Ovary (tissue), 9 donors: ENCODE measurements around the gene FLOT2. TPM values are rescaled to one million over a fixed set of nuclear protein-coding genes. Genes with fewer than 3 reads are reported as not detected.
"Not testable (repeated sequence)": the region's sequence is repeated elsewhere in the genome, so short reads cannot be mapped to it uniquely, and the experiment has no call there.

Source experiments
- DNase-seq, 5 donors: peaks; one replicate each; pipeline ENCODE4 v3.0.0-alpha.2; 2019 to 2020
- H3K27ac ChIP-seq, 2 donors: fragments of 200-600 bp; one replicate each; pipeline versions ENCODE4 v1.5.1 to v1.8.0; 2019 to 2022
- H3K27me3 ChIP-seq: fragments of 200-600 bp; one replicate; pipeline ENCODE4 v1.8.0; 2022
- H3K36me3 ChIP-seq: fragments of 200-600 bp; sonication (generic); one replicate; pipeline ENCODE4 v1.5.1; 2019
- H3K4me1 ChIP-seq: one replicate; pipeline ENCODE4 v1.8.1; 2013; ENCODE audit warnings: mild to moderate bottlenecking, moderate library complexity; ENCODE audit not compliant: insufficient read depth
- H3K4me3 ChIP-seq: fragments of 200-600 bp; sonication (generic); one replicate; pipeline ENCODE4 v1.5.1; 2017
- H3K9me3 ChIP-seq, 2 donors: fragments of 200-600 bp in 1 of 2; sonication (generic) in 1 of 2; one replicate each; pipeline versions ENCODE4 v1.5.1 to v1.8.1; 2013 to 2019; ENCODE audit warnings: mild to moderate bottlenecking in 1 of 2, moderate library complexity in 1 of 2
- EP300 ChIP-seq: sonication (generic); formaldehyde crosslinking; IDR thresholded peaks from one replicate; pipeline ENCODE4 v1.6.1; 2017; ENCODE audit warnings: antibody characterized with exemption
- POLR2A ChIP-seq: fragments of 450-650 bp; IDR thresholded peaks from one replicate; pipeline ENCODE4 v1.6.1; 2017; ENCODE audit warnings: antibody characterized with exemption, mild to moderate bottlenecking, moderate library complexity
- WGBS, 3 donors: extraction: QIAGEN DNeasy Blood & Tissue Kit in 1 of 3; methylation state at CpG; one replicate each; pipeline versions ENCODE4 v1.1.5 to v1.1.7; 2013 to 2017; 5-methylcytosine and 5-hydroxymethylcytosine counted together
- intact Hi-C, 4 donors: fragments of 100-400 bp; cut with DNase I; formaldehyde crosslinking; loops; one replicate each; pipeline versions ENCODE4 v1.11.0 to v1.15.1; 2022 to 2023
- polyA plus RNA-seq, 2 donors: library from polyadenylated mRNA; stranded (reverse); fragments of 200-250 nt in 1 of 2; fragments of 350-450 nt in 1 of 2; fragmentation: Illumina TruSeq in 1 of 2; extraction: RNeasy Lipid Tissue Mini Kit (QIAGEN cat#74804) in 1 of 2; gene quantifications; one replicate each; pipeline ENCODE4 v1.2.3, GENCODE V29; 2013 to 2014
- total RNA-seq, 7 donors: library from RNA; depleted of rRNA in 2 of 7; stranded (reverse); fragments of >200 nt in 2 of 7; fragmentation: NEBNext Ultra II Directional in 3 of 7; extraction: Animal tissue kit (Norgen Biotek cat#: 25700) in 3 of 7; gene quantifications; one replicate each; pipeline versions ENCODE4 v1.1.0 to v1.2.4, GENCODE V29; 2016 to 2023
- TF ChIP-seq, protein P1 (sequence below), 3 donors: fragments of 450-650 bp in 2 of 3; fragments of 200-600 bp in 1 of 3; IDR thresholded peaks; one replicate each; pipeline versions ENCODE4 v1.5.1 to v1.8.0; 2016 to 2022; ENCODE audit warnings: antibody characterized with exemption in 3 of 3, mild to moderate bottlenecking in 1 of 3
- donor health status: DM: no; HTN: no; CAD: no; lungs with moderate emphysema.
- donor health status: DM: no; HTN: no; CAD: no.
- donor health status: Bipolar disorder and iron deficiency.
- donor health status: DM: yes; HTN: yes; CAD: no.
- donor health status: DM: no; HTN: no; CAD: no.
- donor health status: DM: yes; HTN: yes; CAD: no.

Gene FLOT2
- total and polyA plus RNA-seq, 9 donors, result 29.3 to 82.3 (median 72.6) TPM

DNA sequence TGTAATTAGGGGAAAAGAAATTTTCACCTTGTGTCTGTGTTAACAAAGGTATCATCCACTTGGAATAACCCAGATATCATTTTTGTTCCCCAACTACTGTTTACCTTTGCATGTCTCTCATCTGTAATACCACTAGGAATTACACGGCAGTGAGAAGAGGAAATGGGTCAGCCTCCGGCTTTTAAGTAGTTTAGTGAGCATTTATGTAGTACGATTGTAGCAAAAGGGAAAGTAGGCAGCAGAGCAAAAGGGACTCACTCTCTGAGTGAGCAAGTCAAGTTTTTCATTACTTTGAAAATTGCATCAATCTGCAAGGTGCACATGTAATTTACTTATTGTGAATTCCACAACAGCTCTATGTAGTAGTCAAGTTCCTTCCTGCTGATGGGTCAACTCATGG lies 42.6 kb upstream of the FLOT2 start:
- H3K9me3 ChIP-seq, result no peaks in the 10 kb centered on the region
- 71 to 84% (median 72%) methylated on average over 3 of the region's 3 CpGs for WGBS, 3 donors
- TF ChIP-seq POLR2A (no peak), EP300 (no peak)
- TF ChIP-seq, protein P1, sequence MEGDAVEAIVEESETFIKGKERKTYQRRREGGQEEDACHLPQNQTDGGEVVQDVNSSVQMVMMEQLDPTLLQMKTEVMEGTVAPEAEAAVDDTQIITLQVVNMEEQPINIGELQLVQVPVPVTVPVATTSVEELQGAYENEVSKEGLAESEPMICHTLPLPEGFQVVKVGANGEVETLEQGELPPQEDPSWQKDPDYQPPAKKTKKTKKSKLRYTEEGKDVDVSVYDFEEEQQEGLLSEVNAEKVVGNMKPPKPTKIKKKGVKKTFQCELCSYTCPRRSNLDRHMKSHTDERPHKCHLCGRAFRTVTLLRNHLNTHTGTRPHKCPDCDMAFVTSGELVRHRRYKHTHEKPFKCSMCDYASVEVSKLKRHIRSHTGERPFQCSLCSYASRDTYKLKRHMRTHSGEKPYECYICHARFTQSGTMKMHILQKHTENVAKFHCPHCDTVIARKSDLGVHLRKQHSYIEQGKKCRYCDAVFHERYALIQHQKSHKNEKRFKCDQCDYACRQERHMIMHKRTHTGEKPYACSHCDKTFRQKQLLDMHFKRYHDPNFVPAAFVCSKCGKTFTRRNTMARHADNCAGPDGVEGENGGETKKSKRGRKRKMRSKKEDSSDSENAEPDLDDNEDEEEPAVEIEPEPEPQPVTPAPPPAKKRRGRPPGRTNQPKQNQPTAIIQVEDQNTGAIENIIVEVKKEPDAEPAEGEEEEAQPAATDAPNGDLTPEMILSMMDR (IDR thresholded peaks at IDR 0.05), result no peak
- H3K4me3 ChIP-seq, result no peak overlapping the region
- H3K4me1 ChIP-seq, result peaks cover 13% of the 10 kb centered on the region
- no peaks in the 10 kb centered on the region for H3K27me3 ChIP-seq
- H3K36me3 ChIP-seq, result no peaks in the 10 kb centered on the region
- intact Hi-C loops, result no loop called here
- no peak overlapping the region for H3K27ac ChIP-seq
- DNase-seq, result no peak

DNA sequence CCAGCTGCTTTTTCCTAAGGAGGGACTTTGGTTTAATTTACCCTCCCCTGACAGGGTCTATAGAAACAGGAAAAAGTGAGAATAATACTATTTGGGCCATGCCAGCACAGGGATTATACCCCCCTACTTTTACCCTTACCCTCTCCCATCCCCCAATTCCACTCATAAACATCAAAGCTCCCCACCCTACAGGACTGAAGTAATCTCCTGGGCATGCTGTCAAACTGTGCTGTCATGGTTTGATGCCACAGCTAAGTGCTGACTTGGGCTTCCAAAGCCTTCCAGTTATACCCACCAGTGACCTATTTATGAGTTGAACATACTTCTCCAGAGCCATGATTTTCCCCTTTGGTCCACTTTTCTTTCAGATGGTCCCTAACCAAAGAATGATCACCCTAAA lies 41.0 kb upstream of the FLOT2 start:
- Histone ChIP-seq H3K4me1 (peaks cover 9% of the 10 kb centered on the region), H3K4me3 (no peak overlapping the region), H3K9me3 (no peaks in the 10 kb centered on the region), H3K27me3 (no peaks in the 10 kb centered on the region), H3K27ac (no peak overlapping the region), H3K36me3 (no peaks in the 10 kb centered on the region)
- no peak for DNase-seq
- intact Hi-C loops, result no loop called here
- TF ChIP-seq, protein P1 (IDR thresholded peaks at IDR 0.05), result no peak
- TF ChIP-seq EP300 (no peak), POLR2A (no peak)

GRCh38 chr17:28937044-28937729 lies 39.7 kb upstream of the FLOT2 start:
- Histone ChIP-seq H3K4me1 (peaks cover 9% of the 10 kb centered on the region), H3K4me3 (no peak overlapping the region)

GRCh38 chr17:28935744-28936460 lies 38.4 kb upstream of the FLOT2 start:
- no peak for TF ChIP-seq EP300
- TF ChIP-seq POLR2A, result no peak
- TF ChIP-seq, protein P1 (IDR thresholded peaks at IDR 0.05), result no peak
- H3K27ac ChIP-seq, result no peak overlapping the region
- no peak for DNase-seq
- 85 to 93% (median 86%) methylated on average over 8 of the region's 8 CpGs for WGBS, 3 donors
- H3K27me3 ChIP-seq, result no peaks in the 10 kb centered on the region
- intact Hi-C loops, result no loop called here
- H3K9me3 ChIP-seq, result no peaks in the 10 kb centered on the region
- peaks cover 9% of the 10 kb centered on the region for H3K4me1 ChIP-seq
- H3K36me3 ChIP-seq, result no peaks in the 10 kb centered on the region
- no peak overlapping the region for H3K4me3 ChIP-seq

More at GRCh38 chr17:28937044-28937729, 39.7 kb upstream of the FLOT2 start:
- H3K27ac ChIP-seq, result no peak overlapping the region
- WGBS, 3 donors, result 77 to 86% (median 86%) methylated on average over 5 of the region's 5 CpGs
- no peaks in the 10 kb centered on the region for H3K36me3 ChIP-seq
- TF ChIP-seq EP300, result no peak
- TF ChIP-seq, protein P1 (IDR thresholded peaks at IDR 0.05), result no peak
- no peak for TF ChIP-seq POLR2A
- DNase-seq, result no peak
- intact Hi-C loops, result no loop called here
- H3K9me3 ChIP-seq, result no peaks in the 10 kb centered on the region
- H3K27me3 ChIP-seq, result no peaks in the 10 kb centered on the region

DNA sequence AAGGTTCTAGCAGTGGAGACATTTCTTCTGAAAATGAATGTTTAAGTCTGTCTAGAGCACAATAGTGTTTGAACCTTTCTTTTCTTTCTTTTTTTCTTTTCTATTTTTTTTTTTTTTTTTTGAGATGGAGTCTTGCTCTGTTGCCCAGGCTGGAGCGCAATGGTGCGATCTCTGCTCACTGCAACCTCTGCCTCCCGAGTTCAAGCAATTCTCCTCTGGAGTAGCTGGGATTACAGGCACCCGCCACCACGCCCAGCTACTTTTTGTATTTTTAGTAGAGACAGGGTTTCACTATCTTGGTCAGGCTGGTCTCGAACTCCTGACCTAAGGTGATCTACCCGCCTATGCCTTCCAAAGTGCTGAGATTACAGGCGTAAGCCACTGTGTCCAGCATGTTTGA lies 37.0 kb upstream of the FLOT2 start:
- intact Hi-C loops, H3K4me1 ChIP-seq: not testable (repeated sequence)

More for the DNA sequence above, 37.0 kb upstream of the FLOT2 start:
- H3K27ac ChIP-seq, H3K9me3 ChIP-seq, H3K4me3 ChIP-seq, H3K27me3 ChIP-seq, DNase-seq, H3K36me3 ChIP-seq: not testable (repeated sequence)
- WGBS, 3 donors, result 96% methylated on average over 8 of the region's 8 CpGs
